Measurements from ENCODE around the gene TMEM178B.

- no peak for TF ChIP-seq CTCF (IDR thresholded peaks at IDR 0.05; ENCODE audit: poor library complexity, severe bottlenecking)
- TF ChIP-seq EZH2 (IDR thresholded peaks at IDR 0.05; ENCODE audit: borderline replicate concordance, insufficient read depth, low read length, poor library complexity, severe bottlenecking): no peak
- no peak for TF ChIP-seq SMC3 (conservative IDR thresholded peaks at IDR 0.05; ENCODE audit: poor library complexity)
- TF ChIP-seq POLR2AphosphoS5 (IDR thresholded peaks at IDR 0.05): no peak
Observed at GRCh38 chr7:141377906-141378305, 304.0 kb downstream of the TMEM178B start.

Data from neural cell (in vitro differentiated cells).